Measurements from ENCODE around the gene OARD1.

DNA sequence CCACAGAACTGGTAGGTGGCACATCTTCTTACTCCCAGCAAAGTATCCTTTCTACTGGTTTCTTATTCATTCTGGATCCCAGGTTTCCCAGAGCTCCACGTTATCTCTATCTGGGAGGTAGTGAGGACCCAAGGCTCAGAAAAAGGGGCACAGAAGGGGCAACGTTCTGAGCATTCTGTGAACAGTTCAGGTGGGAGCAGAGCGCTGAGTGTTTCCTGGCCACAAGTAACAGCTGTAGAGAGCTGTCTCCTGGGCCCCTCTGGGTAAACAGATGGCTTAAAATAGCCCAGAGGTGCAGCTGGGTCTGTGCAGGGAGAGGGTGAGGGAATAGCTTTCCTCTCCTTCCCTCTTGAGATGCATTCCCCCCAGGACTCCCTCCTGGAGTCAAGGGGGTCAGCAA lies 17.0 kb downstream of the OARD1 start:
- TF ChIP-seq POLR2A (IDR thresholded peaks at IDR 0.05), result no peak
- TF ChIP-seq, protein P1, sequence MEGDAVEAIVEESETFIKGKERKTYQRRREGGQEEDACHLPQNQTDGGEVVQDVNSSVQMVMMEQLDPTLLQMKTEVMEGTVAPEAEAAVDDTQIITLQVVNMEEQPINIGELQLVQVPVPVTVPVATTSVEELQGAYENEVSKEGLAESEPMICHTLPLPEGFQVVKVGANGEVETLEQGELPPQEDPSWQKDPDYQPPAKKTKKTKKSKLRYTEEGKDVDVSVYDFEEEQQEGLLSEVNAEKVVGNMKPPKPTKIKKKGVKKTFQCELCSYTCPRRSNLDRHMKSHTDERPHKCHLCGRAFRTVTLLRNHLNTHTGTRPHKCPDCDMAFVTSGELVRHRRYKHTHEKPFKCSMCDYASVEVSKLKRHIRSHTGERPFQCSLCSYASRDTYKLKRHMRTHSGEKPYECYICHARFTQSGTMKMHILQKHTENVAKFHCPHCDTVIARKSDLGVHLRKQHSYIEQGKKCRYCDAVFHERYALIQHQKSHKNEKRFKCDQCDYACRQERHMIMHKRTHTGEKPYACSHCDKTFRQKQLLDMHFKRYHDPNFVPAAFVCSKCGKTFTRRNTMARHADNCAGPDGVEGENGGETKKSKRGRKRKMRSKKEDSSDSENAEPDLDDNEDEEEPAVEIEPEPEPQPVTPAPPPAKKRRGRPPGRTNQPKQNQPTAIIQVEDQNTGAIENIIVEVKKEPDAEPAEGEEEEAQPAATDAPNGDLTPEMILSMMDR (IDR thresholded peaks at IDR 0.05), result no peak
